K562 (cell line): ENCODE measurements around the gene PSMC4. TPM values are rescaled to one million over a fixed set of nuclear protein-coding genes. Genes with fewer than 3 reads are reported as not detected.

Experiments
- ATAC-seq: fragments of 200-7000 bp; cut with Tn5 transposase; 3 replicates; pipeline ENCODE4 v1.9.1; 2020; ENCODE audit warnings: moderate library complexity
- BruUV-seq: library from RNA; stranded (reverse); fragments of 400-500 nt; replicated peaks from 2 replicates; lab custom pipeline; 2021; lab: Mats Ljungman, UMichigan
- CTCF ChIA-PET: fragments of 300-600 bp; formaldehyde crosslinking; extraction: SDS; loops from one replicate; lab custom pipeline; 2021; ENCODE audit warnings: low intra/inter-chr PET ratio; lab: Yijun Ruan, JAX
- POLR2A ChIA-PET: fragments of 300-600, 350-650 bp; sonication (Branson Sonifier 250); formaldehyde crosslinking; extraction: SDS; loops from one replicate; lab custom pipeline; 2021; ENCODE audit warnings: antibody characterized with exemption, inconsistent platforms; lab: Yijun Ruan, JAX
- DNase-seq, 4 experiments: peaks; one replicate each; pipeline versions ENCODE4 v3.0.0 to v3.0.0-alpha.2; 2011 to 2018; ENCODE audit warnings: low spot score in 3 of 4, mixed read lengths in 3 of 4; ENCODE audit errors: extremely low read depth in 1 of 4
- FAIRE-seq: peaks from 2 replicates; lab custom pipeline; 2011; peaks lifted over from hg19 to GRCh38; lab: Jason Lieb, UNC
- H2AFZ ChIP-seq: 2 replicates; pipeline ENCODE4 v1.6.0; 2011; ENCODE audit warnings: low read depth, low read length, control low read depth, inconsistent platforms
- H3K27ac ChIP-seq: fragments of 200-600 bp; 3 replicates; pipeline ENCODE4 v1.8.0; 2011; ENCODE audit warnings: low read depth, mild to moderate bottlenecking, control low read depth, inconsistent platforms, low read length, moderate library complexity, mixed read lengths; ENCODE audit errors: extremely low read depth
- H3K27me3 ChIP-seq, 2 experiments: fragments of 300-600 bp in 1 of 2; 2 replicates in 1 of 2; 3 replicates in 1 of 2; pipeline versions ENCODE4 v1.6.0 to v1.8.0; 2011; ENCODE audit warnings: inconsistent platforms in 2 of 2, low read length in 2 of 2, mild to moderate bottlenecking in 1 of 2, mixed read lengths in 1 of 2, moderate library complexity in 1 of 2; ENCODE audit not compliant: control insufficient read depth in 2 of 2, insufficient read depth in 2 of 2
- H3K36me3 ChIP-seq: fragments of 300-600 bp; 3 replicates; pipeline ENCODE4 v1.8.0; 2011; ENCODE audit warnings: mild to moderate bottlenecking, low read length, inconsistent platforms; ENCODE audit not compliant: control insufficient read depth, insufficient read depth
- H3K4me1 ChIP-seq, 2 experiments: fragments of 200-600 bp in 1 of 2; replicated peaks in 1 of 2; 2 replicates in 1 of 2; 3 replicates in 1 of 2; pipeline versions ENCODE4 v1.5.1 to v1.8.0; 2011; ENCODE audit warnings: inconsistent platforms in 2 of 2, low read length in 2 of 2, mild to moderate bottlenecking in 1 of 2, mixed read lengths in 1 of 2, moderate library complexity in 1 of 2; ENCODE audit not compliant: control insufficient read depth in 2 of 2, insufficient read depth in 2 of 2
- H3K4me2 ChIP-seq: 2 replicates; pipeline ENCODE4 v1.6.1; 2011; ENCODE audit warnings: low read length, control low read depth, inconsistent platforms, mixed read lengths; ENCODE audit not compliant: insufficient read depth
- H3K4me3 ChIP-seq: fragments of 200-600 bp; sonication (generic), shearing (Covaris generic); 2 replicates; pipeline ENCODE4 v1.5.1; 2016; ENCODE audit warnings: control low read depth, inconsistent platforms
- H3K79me2 ChIP-seq: fragments of 200-600 bp; 3 replicates; pipeline ENCODE4 v1.8.0; 2011; ENCODE audit warnings: low read length, inconsistent platforms; ENCODE audit not compliant: control insufficient read depth, insufficient read depth
- H3K9ac ChIP-seq, 2 experiments: 2 replicates each; pipeline versions ENCODE4 v1.6.0 to v1.6.1; 2011; ENCODE audit warnings: low read depth in 2 of 2, low read length in 2 of 2, control low read depth in 1 of 2, inconsistent platforms in 1 of 2, mild to moderate bottlenecking in 1 of 2, mixed read lengths in 1 of 2; ENCODE audit not compliant: insufficient read depth in 1 of 2
- H3K9me1 ChIP-seq: one replicate; pipeline ENCODE4 v1.6.0; 2011; ENCODE audit warnings: inconsistent platforms, mild to moderate bottlenecking, low read length, moderate library complexity; ENCODE audit not compliant: control insufficient read depth, insufficient read depth
- H3K9me3 ChIP-seq: replicated peaks from 2 replicates; pipeline ENCODE4 v1.5.1; 2011; ENCODE audit warnings: low read depth, low read length, inconsistent platforms; ENCODE audit not compliant: control insufficient read depth, insufficient read depth
- H4K20me1 ChIP-seq: replicated peaks from 2 replicates; pipeline ENCODE4 v1.6.1; 2011; ENCODE audit warnings: low read length, inconsistent platforms, mixed read lengths; ENCODE audit not compliant: control insufficient read depth, insufficient read depth
- CAMTA2 ChIP-seq: fragments of 250-450 bp; sonication (Bioruptor Pico); conservative IDR thresholded peaks from 2 replicates; pipeline ENCODE4 v1.5.1; 2022
- CEBPB ChIP-seq: fragments of 450-650 bp; IDR thresholded peaks from 2 replicates; pipeline ENCODE4 v1.6.1; 2016; ENCODE audit warnings: missing genetic modification characterization, missing compliant biosample characterization
- EP300 ChIP-seq: IDR thresholded peaks from 2 replicates; pipeline ENCODE4 v1.6.1; 2012; ENCODE audit warnings: low read length, improper control_type of control experiment
- GABPB2 ChIP-seq: fragments of 250-450 bp; sonication (Bioruptor Pico); conservative IDR thresholded peaks from 2 replicates; pipeline ENCODE4 v1.5.1; 2021; ENCODE audit warnings: mild to moderate bottlenecking
- HDAC2 ChIP-seq: fragments of 450-650 bp; IDR thresholded peaks from 2 replicates; pipeline ENCODE4 v1.6.1; 2016; ENCODE audit warnings: mild to moderate bottlenecking
- MAFG ChIP-seq: fragments of 450-650 bp; conservative IDR thresholded peaks from 2 replicates; pipeline ENCODE4 v1.6.1; 2016; ENCODE audit warnings: missing genetic modification characterization, missing compliant biosample characterization
- NFE2L1 ChIP-seq: fragments of 450-650 bp; IDR thresholded peaks from 2 replicates; pipeline ENCODE4 v1.6.1; 2016; ENCODE audit warnings: missing genetic modification characterization, low read depth, mild to moderate bottlenecking, missing compliant biosample characterization, moderate library complexity, borderline replicate concordance
- POLR2AphosphoS5 ChIP-seq: IDR thresholded peaks from 2 replicates; pipeline ENCODE4 v1.6.1; 2011; ENCODE audit warnings: mild to moderate bottlenecking, low read depth, low read length, moderate library complexity; ENCODE audit not compliant: control insufficient read depth, insufficient read depth
- POLR2H ChIP-seq: IDR thresholded peaks from 2 replicates; pipeline ENCODE4 v1.6.1; 2016; ENCODE audit warnings: missing genetic modification characterization, low read depth, mild to moderate bottlenecking, control low read depth, missing compliant biosample characterization, moderate library complexity
- SIX5 ChIP-seq, 2 experiments: IDR thresholded peaks; 2 replicates each; pipeline ENCODE4 v1.6.1; 2011; ENCODE audit warnings: low read length in 2 of 2, borderline replicate concordance in 1 of 2, low read depth in 1 of 2, mild to moderate bottlenecking in 1 of 2, moderate library complexity in 1 of 2; ENCODE audit not compliant: insufficient read depth in 1 of 2
- XRCC5 ChIP-seq: fragments of 200-400 bp; formaldehyde crosslinking; IDR thresholded peaks from 2 replicates; pipeline ENCODE4 v1.6.1; 2017; ENCODE audit warnings: low read depth, mild to moderate bottlenecking, low read length
- ZNF277 ChIP-seq: fragments of 250-450 bp; sonication (Bioruptor Pico); IDR thresholded peaks from 2 replicates; pipeline ENCODE4 v1.8.0; 2022; ENCODE audit warnings: inconsistent platforms, mild to moderate bottlenecking, moderate library complexity, borderline replicate concordance
- ZNF75A ChIP-seq: fragments of 450-650 bp; formaldehyde crosslinking; IDR thresholded peaks from 2 replicates; pipeline ENCODE4 v1.4.0; 2020; ENCODE audit warnings: mild to moderate bottlenecking
- WGBS: fragments of 100-300 bp; shearing (Covaris generic); methylation state at CpG from one replicate; pipeline ENCODE4 v1.1.6; 2016; ENCODE audit warnings: low coverage, mixed read lengths; ENCODE audit not compliant: insufficient coverage; ENCODE audit errors: missing lambda C conversion rate; 5-methylcytosine and 5-hydroxymethylcytosine counted together
- in situ Hi-C: fragments of 300-500 bp; cut with MboI; formaldehyde crosslinking; loops from 4 replicates; pipeline ENCODE4 v1.15.0; 2018; ENCODE audit warnings: inconsistent platforms, mixed read lengths
- intact Hi-C: fragments of 100-400 bp; cut with micrococcal nuclease; formaldehyde crosslinking; loops from 2 replicates; pipeline ENCODE4 v1.14.2; 2022
- polyA plus RNA-seq, 8 experiments: library from polyadenylated mRNA; depleted of rRNA in 4 of 8; stranded (reverse) in 5 of 8; unstranded in 3 of 8; fragments of >200 nt; fragmentation: Nextera tagmentation in 2 of 8; fragmentation: Illumina TruSeq in 1 of 8; extraction: Ambion mirVana in 2 of 8; extraction: Trizol in 1 of 8; gene quantifications; 2 replicates each; pipeline versions ENCODE4 v1.2.1 to v1.2.3, GENCODE V29; 2011 to 2014; ENCODE audit warnings: inconsistent platforms in 1 of 8, missing spikeins in 1 of 8
- total RNA-seq, 7 experiments: library from RNA; depleted of rRNA in 6 of 7; stranded (reverse); fragments of >200 nt in 6 of 7; fragmentation: Illumina TruSeq in 2 of 7; extraction: Trizol in 2 of 7; gene quantifications; 2 replicates each; pipeline versions ENCODE4 v1.2.1 to v1.2.3, GENCODE V29; 2011 to 2021; ENCODE audit warnings: low replicate concordance in 1 of 7
- TF ChIP-seq, protein P1 (sequence below): IDR thresholded peaks from 3 replicates; pipeline ENCODE4 v1.6.1; 2011; ENCODE audit warnings: borderline replicate concordance, mild to moderate bottlenecking, moderate library complexity; ENCODE audit not compliant: insufficient read length; ENCODE audit errors: extremely low read depth

The PSMC4 gene
- total and polyA plus RNA-seq, 9 of the 15 experiments (the other 6 are each of a cell fraction or from before 2014, with no cell fraction given), result 45.9 to 475 (median 142) TPM

GRCh38 chr19:39928357-39928725 lies 42.6 kb upstream of the PSMC4 start:
- no peak overlapping the region for H2AFZ ChIP-seq
- no peaks in the 10 kb centered on the region for H3K36me3 ChIP-seq
- H3K4me3 ChIP-seq, result no peak overlapping the region
- no peaks in the 10 kb centered on the region for H3K79me2 ChIP-seq
- H4K20me1 ChIP-seq, result no peaks in the 10 kb centered on the region
- WGBS, result 23% methylated on average over 3 of the region's 3 CpGs
- POLR2A ChIA-PET, result interaction anchor here (0.5 to 0.7 kb wide), 2 partner anchors 10 to 241 kb away, joined by 3 to 4 read pairs; no protein-coding TSS in a partner anchor
- no peak overlapping the region for H3K9ac ChIP-seq
- H3K27ac ChIP-seq, result no peak overlapping the region
- peaks cover 0 to 15% of the 10 kb centered on the region in 2 experiments; a peak in 3 of 5 replicates for H3K27me3 ChIP-seq
- peaks cover 0 to 15% of the 10 kb centered on the region in 2 experiments; a peak in 3 of 5 replicates for H3K4me1 ChIP-seq
- no peaks in the 10 kb centered on the region for H3K9me3 ChIP-seq
- ATAC-seq (no peak), DNase-seq (no peak), FAIRE-seq (no peak)
- in situ Hi-C loops, result no loop called here
- CTCF ChIA-PET, result no interaction called here
- no peak overlapping the region for H3K4me2 ChIP-seq
- H3K9me1 ChIP-seq, result no peaks in the 10 kb centered on the region
- no TSS peak for BruUV-seq
- no peak for TF ChIP-seq XRCC5
- TF ChIP-seq ZNF75A (CRISPR knock-in tag), result no peak
- no peak for TF ChIP-seq CAMTA2 (CRISPR knock-in tag)
- no peak for TF ChIP-seq EP300
- TF ChIP-seq CEBPB (tag), result no peak
- TF ChIP-seq NFE2L1 (tag), result no peak
- TF ChIP-seq POLR2H (tag), result no peak
- TF ChIP-seq POLR2AphosphoS5, result no peak
- no peak for TF ChIP-seq MAFG (tag)
- TF ChIP-seq GABPB2 (CRISPR knock-in tag), result no peak
- no peak for TF ChIP-seq ZNF277 (CRISPR knock-in tag)
- no peak for TF ChIP-seq SIX5 (IDR thresholded peaks at IDR 0.05; ENCODE audit: borderline replicate concordance in 1 of 2, insufficient read depth in 1 of 2, low read depth in 1 of 2, low read length in 2 of 2)
- TF ChIP-seq HDAC2, result no peak
- TF ChIP-seq, protein P1, sequence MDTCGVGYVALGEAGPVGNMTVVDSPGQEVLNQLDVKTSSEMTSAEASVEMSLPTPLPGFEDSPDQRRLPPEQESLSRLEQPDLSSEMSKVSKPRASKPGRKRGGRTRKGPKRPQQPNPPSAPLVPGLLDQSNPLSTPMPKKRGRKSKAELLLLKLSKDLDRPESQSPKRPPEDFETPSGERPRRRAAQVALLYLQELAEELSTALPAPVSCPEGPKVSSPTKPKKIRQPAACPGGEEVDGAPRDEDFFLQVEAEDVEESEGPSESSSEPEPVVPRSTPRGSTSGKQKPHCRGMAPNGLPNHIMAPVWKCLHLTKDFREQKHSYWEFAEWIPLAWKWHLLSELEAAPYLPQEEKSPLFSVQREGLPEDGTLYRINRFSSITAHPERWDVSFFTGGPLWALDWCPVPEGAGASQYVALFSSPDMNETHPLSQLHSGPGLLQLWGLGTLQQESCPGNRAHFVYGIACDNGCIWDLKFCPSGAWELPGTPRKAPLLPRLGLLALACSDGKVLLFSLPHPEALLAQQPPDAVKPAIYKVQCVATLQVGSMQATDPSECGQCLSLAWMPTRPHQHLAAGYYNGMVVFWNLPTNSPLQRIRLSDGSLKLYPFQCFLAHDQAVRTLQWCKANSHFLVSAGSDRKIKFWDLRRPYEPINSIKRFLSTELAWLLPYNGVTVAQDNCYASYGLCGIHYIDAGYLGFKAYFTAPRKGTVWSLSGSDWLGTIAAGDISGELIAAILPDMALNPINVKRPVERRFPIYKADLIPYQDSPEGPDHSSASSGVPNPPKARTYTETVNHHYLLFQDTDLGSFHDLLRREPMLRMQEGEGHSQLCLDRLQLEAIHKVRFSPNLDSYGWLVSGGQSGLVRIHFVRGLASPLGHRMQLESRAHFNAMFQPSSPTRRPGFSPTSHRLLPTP, result no peak
- intact Hi-C loops, result no loop called here
